ENCODE measurements around the gene NDUFA6.
"Not testable (repeated sequence)": the region's sequence is repeated elsewhere in the genome, so short reads cannot be mapped to it uniquely, and the experiment has no call there.

NDUFA6 gene

DNA sequence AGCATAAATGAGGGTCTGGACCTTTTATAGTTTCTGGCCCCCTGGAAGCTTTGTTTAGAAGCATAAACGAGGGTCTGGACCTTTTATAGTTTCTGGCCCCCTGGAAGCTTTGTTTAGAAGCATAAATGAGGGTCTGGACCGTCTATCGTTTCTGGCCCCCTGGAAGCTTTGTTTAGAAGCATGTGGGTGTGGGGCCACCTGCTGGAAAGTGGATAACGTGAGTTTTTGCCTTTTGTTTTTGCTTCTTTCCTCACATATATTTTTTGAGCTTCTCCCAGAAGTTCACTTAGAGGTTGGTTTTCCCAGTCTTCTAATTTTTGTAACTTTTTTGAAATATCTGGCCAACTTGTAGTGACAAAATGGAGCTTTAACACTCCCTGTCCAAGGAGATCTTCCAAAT lies 22.2 kb upstream of the NDUFA6 start:
- DNase-seq: peak in 1 of 2 experiments; percentile 12

GRCh38 chr22:42111798-42112197 lies 21.2 kb upstream of the NDUFA6 start:
- DNase-seq: no peak

DNA sequence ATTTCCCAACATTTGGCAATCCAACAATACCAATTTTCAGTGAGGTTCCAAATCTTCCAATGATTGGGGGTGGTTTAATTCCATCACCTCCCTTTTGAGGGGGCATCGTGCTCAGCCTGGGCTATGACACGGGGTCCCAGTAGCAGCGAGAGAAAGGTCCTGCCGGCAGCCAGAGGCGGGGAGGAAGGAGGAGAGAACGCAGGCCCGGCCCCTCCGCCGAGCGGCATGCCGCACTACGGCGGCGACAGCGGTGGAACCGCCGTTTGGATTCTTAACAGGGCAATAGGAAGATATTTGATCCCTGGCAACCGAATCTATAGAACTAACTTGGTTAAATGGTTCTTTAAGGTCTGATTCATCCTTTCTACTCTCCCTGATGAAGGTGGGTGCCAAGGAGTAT lies 18.3 kb upstream of the NDUFA6 start:
- no peak for DNase-seq

GRCh38 chr22:42104332-42104860 lies 13.8 kb upstream of the NDUFA6 start:
- not testable (repeated sequence) for DNase-seq

- DNase-seq: no peak
Measured at GRCh38 chr22:42101199-42101598, 10.6 kb upstream of the NDUFA6 start.

DNA sequence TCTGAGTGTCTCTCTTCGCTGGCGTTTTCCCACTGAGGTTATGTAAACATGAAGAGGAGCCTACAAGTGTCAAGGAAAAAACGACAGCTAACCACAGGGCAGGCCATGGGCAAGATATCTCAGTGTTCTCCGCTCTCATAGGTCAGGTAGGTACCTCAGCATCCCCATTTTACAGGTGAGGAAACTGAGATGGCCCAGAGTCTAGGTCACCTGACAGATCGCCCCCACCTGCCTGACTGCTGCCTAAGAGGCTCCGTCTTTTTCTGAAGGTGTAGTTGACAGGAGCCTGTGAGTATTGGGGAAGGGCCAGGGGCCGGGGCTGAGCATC lies 847 bp upstream of the NDUFA6 start:
- DNase-seq: no peak

DNA sequence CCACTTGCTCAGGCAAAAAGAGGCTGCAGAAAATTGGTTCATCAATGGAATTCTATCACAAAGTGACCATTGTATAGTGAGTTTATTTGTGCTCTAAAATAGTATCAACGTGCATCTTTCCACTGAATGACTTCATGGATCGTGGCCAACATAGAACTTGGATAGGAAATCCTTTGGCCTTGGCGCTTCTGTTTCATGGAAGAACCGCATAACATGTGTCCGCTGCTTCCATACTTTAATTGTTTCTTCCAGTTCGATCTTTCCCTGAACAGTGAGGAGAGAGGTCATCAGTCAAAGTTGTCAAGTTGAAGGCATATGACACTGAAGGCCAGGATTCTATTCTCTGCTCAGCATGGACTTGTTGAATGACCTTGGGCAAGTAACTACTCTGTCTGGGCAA lies 4.5 kb downstream of the NDUFA6 start:
- DNase-seq: no peak

- DNase-seq: no peak
Measured at GRCh38 chr22:42084874-42085273, 5.7 kb downstream of the NDUFA6 start.

DNA sequence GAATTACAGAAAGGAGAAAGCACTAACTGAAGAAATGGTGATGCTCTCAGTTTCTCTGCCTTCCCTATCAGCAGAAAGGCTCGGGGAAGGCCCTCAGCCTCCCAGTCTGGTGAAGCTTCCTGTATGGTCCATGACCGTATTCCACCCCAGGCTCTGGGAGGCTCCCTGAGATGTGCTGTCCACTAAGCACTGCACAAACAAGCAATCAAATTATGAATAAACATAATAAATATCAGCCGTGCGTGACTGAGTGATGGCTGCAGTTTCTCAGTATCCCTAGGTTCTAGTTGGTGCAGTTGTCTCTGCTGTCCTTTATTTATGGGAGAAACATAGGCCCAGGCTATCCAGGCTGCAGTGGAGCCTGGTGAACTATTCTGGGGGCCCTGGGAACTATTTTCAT lies 7.5 kb downstream of the NDUFA6 start:
- no peak for DNase-seq

DNA sequence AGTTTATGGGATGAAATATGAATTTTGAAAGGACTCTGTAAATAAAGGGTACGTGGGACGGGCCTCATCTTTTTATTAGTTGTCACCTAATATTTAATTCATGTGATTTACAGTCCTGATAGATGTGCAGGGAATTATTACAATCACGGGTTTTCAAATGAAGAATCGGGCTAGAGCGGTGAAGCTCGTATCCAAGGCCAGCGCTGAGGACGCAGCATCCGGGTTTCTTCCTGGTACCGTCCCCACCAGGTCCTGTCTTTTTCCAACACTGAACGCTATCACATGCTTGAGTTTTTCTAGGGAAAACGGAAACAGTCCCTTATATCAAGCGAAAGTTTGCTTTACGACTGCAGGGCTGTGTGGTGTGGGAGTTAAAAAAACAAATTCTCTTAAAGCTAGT lies 10.3 kb downstream of the NDUFA6 start:
- peak; percentile 13 to 31 for DNase-seq

DNA sequence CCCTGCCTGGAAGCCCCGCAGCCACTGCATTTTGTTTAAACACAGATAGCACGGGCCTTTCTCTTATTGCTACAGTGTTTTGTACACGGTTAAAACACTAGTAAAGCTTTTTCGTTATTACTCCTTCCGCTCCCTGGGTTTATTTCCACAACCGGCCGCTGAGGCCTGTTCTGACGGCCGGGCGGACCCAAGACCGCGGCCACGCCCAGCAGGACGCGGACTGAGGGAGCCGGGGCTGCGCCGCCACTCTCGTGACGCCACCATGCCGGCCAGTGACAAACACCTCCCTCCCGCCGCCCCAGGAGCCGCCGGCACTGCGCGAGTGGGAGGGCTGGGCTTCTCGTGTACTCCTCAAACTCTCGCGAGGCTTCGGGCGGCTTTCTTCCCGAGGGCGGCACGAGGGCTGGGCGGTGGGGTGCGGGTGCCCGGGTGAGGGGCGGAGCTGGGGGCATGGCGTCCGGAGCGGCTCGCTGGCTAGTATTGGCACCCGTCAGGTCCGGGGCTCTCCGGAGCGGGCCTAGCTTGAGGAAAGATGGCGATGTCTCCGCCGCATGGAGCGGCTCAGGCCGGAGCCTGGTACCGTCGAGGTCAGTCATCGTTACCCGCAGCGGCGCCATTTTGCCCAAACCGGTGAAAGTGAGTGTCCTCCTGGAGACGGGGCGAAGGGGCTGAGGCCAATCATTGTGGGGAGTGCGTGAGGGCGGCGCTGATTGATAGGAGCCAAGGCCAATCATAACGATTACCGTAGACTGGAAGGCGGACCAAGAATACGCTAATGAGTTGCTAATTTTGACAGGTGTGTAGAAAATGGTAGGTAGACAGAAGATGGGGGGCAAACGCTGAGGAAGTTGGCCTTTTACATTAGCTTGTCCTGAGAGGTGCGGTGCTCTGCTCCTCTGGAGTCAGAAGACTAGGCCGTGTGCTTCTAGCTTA lies 11.0 kb downstream of the NDUFA6 start, which contains the start of gene SMDT1:
Gene SMDT1, plus strand, starts transcription at position 382 of the 933 bp plus-strand sequence. Its CDS starts 69 bp downstream, at position 451.
- DNase-seq: peak; percentile 96 to 99

DNA sequence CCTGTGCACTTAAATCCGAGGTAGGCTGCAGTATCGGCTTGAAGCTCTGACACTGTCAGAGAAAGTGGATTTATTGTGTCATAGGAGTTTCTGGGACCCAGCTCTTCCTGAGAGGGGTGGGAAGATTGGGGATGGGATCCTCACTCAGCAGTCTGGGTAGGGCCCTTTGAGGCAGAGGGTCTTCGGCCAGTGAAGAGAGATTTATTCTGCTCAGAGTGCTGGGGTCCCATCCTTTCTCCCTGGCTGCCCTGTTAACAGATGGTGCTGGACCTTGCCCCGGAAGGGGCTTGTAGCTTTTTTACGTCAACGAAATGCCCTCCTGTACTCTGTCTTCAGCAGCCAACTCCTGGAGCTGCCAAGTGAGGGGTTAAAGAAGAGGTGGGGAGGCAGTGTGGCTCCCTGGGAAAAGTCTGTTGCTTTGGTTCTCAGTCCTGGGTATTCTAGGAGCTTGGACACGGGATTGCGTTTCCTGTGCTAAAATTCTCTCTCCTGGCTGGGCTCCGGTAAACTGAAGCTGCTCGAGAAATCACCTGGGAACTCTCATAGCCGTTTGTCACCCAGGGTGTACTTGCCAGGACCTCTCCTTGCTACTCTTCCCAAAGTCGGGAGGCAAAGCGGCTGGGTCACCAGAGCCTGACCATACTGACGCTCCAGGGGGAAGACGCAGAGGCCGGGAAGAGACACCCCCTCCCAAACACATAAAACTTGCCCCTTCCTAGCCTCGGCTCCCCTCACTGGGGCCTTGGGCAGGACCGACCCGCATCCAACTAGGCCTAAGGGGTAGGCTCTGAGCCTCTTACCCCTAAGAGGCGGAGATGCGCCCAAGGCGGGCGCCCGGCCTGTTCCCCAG lies 11.9 kb downstream of the NDUFA6 start:
- DNase-seq: peak in 1 of 2 experiments; percentile 41

GRCh38 chr22:42077486-42078125 lies 13.0 kb downstream of the NDUFA6 start:
- DNase-seq: no peak

GRCh38 chr22:42076764-42077485 lies 13.6 kb downstream of the NDUFA6 start:
- DNase-seq: no peak

- no peak for DNase-seq
Measured at GRCh38 chr22:42074846-42075676, 15.5 kb downstream of the NDUFA6 start.

GRCh38 chr22:42074132-42074811 lies 16.3 kb downstream of the NDUFA6 start, which contains the start of gene PHETA2:
PHETA2 (plus strand) TSS chr22:42074248; CDS start chr22:42077294, 3,046 bp downstream.
- no peak for DNase-seq

DNA sequence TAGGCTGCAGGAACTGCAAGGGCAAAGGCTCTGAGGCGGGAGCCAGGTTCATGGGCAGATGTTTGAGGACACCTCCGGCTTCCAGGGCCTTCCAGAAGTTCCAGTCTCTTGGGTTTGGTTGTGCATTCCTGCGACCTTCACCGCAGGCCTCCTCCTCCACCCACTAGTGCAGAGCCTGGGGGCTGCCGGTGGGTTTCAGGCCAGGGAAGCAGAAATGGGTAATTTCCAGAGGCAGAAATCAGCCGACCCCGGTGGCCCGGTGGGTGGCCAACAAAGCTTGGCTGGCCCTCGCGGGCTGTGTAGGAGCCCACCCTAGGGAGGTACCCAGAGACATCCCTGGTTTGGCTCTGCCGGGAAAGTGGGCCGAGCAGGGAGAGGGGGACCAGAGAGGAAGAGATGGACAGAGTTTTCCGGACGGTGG lies 16.9 kb downstream of the NDUFA6 start:
- DNase-seq: no peak

GRCh38 chr22:42072606-42073330 lies 17.8 kb downstream of the NDUFA6 start:
- no peak for DNase-seq

- not testable (repeated sequence) for DNase-seq
Measured at GRCh38 chr22:42071508-42071907, 19.1 kb downstream of the NDUFA6 start.

Measured in SHP77 (cell line).